ENCODE data around the gene NME1. TPM values are rescaled to one million over a fixed set of nuclear protein-coding genes. Genes with fewer than 3 reads are reported as not detected.

Gene NME1
- total RNA-seq, 2 experiments from 2014 or later: 450 to 454 TPM

DNA sequence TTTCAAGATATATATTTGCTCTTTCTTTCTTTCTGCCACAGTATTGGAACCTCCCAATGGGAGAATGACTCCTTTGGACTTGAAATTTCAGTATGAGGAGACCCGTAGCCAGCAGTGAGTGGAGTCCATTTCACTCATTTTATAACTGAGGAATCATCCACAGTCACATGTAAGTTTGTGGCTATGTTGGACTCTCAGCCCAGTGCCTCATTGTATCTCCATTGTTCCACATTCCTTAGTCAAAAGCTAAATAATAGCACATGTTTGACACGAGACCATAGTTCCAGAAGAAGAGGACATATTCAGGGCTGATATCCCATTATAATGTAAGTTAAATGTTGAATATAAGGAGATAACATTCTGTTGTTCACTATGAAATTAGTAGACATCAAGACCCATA is 20.0 kb upstream of the NME1 start:
- POLR2A ChIA-PET: no interaction called here
- CTCF ChIA-PET: no interaction called here

GRCh38 chr17:51135956-51136355 is 17.4 kb upstream of the NME1 start:
- POLR2A ChIA-PET: no interaction called here
- CTCF ChIA-PET: interaction anchor here (1.2 kb wide), 1 partner anchor 9 kb away, joined by 4 read pairs; no protein-coding TSS in a partner anchor

- ChIA-PET CTCF (interaction anchor here (0.5 kb wide), 1 partner anchor 14 kb away, joined by 3 read pairs; no protein-coding TSS in a partner anchor), POLR2A (no interaction called here)
Observed at GRCh38 chr17:51142597-51142996, 10.8 kb upstream of the NME1 start.

DNA sequence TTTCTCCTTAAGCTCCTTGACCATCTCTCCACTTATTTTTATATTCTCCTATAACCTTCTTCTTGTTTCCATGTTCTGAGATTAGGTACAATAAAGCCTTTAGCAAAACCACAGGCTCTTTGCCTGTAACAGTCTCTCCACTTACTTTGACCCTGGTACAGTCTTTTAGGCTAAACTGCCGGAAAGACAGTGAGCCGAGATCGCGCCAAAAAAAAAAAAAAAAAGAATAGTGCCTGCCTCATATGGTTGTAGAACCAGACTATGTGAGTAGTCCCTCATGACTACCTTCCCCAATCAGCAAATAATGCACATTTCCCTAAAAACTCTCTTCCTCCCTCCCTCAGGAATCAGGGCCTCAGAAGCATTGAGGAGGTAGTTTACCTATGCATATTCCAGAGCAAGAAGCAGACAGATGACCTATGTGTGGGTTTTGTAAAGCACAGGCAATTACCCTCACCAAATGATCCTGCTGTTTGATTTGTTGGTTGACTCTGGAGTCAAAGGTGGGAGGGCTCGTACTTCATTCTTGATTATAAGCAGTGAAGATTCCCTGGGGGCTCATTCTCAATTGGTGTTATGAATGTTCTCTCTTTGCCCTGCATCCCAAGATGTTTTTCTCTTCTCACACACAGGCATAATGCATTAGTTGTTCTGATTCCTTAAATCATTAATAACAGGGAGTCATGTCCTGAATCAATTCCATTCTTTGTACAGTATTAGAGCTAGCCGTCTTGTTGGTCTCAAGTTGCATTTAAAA is 8.9 kb upstream of the NME1 start:
- POLR2A ChIA-PET: interaction anchor here (0.7 kb wide), 1 partner anchor 24 kb away, joined by 5 read pairs; no protein-coding TSS in a partner anchor
- CTCF ChIA-PET: interaction anchor here (0.7 to 1.1 kb wide), 2 partner anchors 9 to 166 kb away, joined by 3 to 4 read pairs; no protein-coding TSS in a partner anchor

GRCh38 chr17:51147650-51148049 is 5.7 kb upstream of the NME1 start:
- ChIA-PET POLR2A (no interaction called here), CTCF (interaction anchor here (0.6 to 0.7 kb wide), 2 partner anchors 45 to 149 kb away, joined by 3 read pairs; no protein-coding TSS in a partner anchor)

GRCh38 chr17:51149163-51149562 is 4.2 kb upstream of the NME1 start:
- CTCF ChIA-PET: interaction anchor here (0.7 kb wide), 2 partner anchors 24 to 84 kb away, joined by 3 to 5 read pairs; no protein-coding TSS in a partner anchor
- POLR2A ChIA-PET: no interaction called here

DNA sequence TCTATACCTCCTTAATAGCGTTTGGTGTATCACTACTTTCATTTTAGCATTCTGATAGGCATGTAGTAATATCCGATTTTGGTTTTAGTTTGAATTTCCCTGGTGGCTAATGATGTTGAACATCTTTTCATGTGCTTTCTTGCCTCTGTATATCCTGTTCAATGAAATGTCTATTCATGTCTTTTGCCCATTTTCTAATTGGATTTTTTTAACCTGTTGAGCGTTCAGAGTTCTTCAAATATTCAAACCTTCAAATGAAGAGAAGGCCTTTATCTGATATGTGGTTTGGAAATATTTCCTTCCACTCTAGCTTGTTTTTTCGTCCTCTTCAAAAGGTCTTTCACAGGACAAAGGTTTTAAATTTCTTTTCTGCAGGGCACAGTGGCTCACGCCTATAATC is 2.4 kb upstream of the NME1 start:
- ChIA-PET POLR2A (no interaction called here), CTCF (interaction anchor here (0.7 to 1.4 kb wide), 2 partner anchors 149 to 349 kb away, joined by 3 read pairs; no protein-coding TSS in a partner anchor)

GRCh38 chr17:51152766-51153209 is 571 bp upstream of the NME1 start:
- POLR2A ChIA-PET: interaction anchor here (0.6 to 1.4 kb wide), 9 partner anchors 10 to 287 kb away, joined by 3 to 11 read pairs (median 5); partner anchors contain the start of genes NME2, SPAG9 and TOB1
- CTCF ChIA-PET: interaction anchor here (0.8 to 1.8 kb wide), 12 partner anchors 9 to 285 kb away, joined by 3 to 25 read pairs (median 4); no protein-coding TSS in a partner anchor

DNA sequence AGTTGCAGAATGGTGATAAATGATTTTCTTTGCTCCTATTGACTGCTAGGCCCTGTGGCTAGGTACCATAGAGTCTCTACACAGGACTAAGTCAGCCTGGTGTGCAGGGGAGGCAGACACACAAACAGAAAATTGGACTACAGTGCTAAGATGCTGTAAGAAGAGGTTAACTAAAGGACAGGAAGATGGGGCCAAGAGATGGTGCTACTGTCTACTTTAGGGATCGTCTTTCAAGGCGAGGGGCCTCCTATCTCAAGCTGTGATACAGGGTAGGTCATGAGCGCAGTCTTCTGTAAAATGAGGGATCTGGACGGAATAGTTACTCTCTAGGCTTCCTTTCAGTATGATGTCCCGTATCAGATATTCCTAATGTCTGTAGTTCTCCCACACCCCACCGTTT is 817 bp downstream of the NME1 start:
- ChIA-PET CTCF (interaction anchor here (0.7 to 2.1 kb wide), 3 partner anchors 11 to 153 kb away, joined by 3 to 13 read pairs (median 4); partner anchors contain the start of gene NME2), POLR2A (interaction anchor here (1.3 to 1.4 kb wide), 2 partner anchors 8 to 152 kb away, joined by 5 read pairs; no protein-coding TSS in a partner anchor)

GRCh38 chr17:51155416-51155815 is 2.1 kb downstream of the NME1 start:
- POLR2A ChIA-PET: interaction anchor here (0.5 kb wide), 1 partner anchor 122 kb away, joined by 3 read pairs; no protein-coding TSS in a partner anchor
- CTCF ChIA-PET: no interaction called here

GRCh38 chr17:51159604-51160003 is 6.2 kb downstream of the NME1 start:
- ChIA-PET POLR2A (no interaction called here), CTCF (interaction anchor here (1.1 kb wide), 1 partner anchor 160 kb away, joined by 3 read pairs; no protein-coding TSS in a partner anchor)

GRCh38 chr17:51161541-51161940 is 8.2 kb downstream of the NME1 start:
- ChIA-PET CTCF (interaction anchor here (0.9 kb wide), 1 partner anchor 8 kb away, joined by 5 read pairs; the partner anchor contains the start of gene NME1), POLR2A (interaction anchor here (1.4 kb wide), 1 partner anchor 8 kb away, joined by 5 read pairs; the partner anchor contains the start of gene NME1)

- ChIA-PET CTCF (interaction anchor here (0.6 to 2.5 kb wide), 2 partner anchors 11 to 53 kb away, joined by 4 to 13 read pairs; partner anchors contain the start of gene NME1), POLR2A (interaction anchor here (1.8 kb wide), 1 partner anchor 12 kb away, joined by 10 read pairs; the partner anchor contains the start of gene NME1)
Observed at GRCh38 chr17:51164911-51165679, 11.7 kb downstream of the NME1 start.

- ChIA-PET POLR2A (interaction anchor here (1.8 kb wide), 1 partner anchor 12 kb away, joined by 10 read pairs; the partner anchor contains the start of gene NME1), CTCF (interaction anchor here (0.6 to 2.5 kb wide), 2 partner anchors 12 to 53 kb away, joined by 4 to 13 read pairs; partner anchors contain the start of gene NME1)
Observed at GRCh38 chr17:51165680-51166197, 12.4 kb downstream of the NME1 start.

DNA sequence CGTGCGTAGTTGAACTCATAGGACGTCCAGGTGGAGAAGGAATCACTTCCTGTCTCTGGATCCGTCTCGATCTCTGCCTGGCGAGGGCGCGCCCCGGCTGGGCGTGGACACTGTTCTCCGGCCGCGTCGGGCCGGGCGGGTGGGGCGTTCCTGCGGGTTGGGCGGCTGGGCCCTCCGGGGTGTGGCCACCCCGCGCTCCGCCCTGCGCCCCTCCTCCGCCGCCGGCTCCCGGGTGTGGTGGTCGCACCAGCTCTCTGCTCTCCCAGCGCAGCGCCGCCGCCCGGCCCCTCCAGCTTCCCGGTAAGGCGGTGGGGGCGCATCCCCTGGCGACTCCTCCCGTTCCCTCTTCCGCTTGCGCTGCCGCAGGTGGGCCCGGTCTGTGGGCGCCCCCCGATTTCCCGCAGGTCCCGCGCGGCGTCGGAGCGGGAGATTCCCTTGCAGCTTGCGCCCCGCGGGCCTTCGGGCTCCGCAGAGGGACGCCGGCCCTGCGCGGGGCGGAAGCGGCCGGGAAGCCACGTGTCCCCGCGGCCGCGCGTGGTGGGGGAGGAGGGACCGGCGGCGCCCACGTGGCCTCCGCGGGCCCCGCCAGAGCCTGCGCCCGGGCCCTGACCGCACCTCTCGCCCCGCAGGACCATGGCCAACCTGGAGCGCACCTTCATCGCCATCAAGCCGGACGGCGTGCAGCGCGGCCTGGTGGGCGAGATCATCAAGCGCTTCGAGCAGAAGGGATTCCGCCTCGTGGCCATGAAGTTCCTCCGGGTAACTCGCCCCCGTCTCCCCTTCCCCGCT is 13.0 kb downstream of the NME1 start, which contains the start of gene NME2:
TSS of gene NME2 (plus strand) at position 214 of the 789 bp plus-strand sequence. CDS start at position 634, 420 bp downstream.
- POLR2A ChIA-PET: interaction anchor here (0.5 to 1.8 kb wide), 2 partner anchors 13 to 40 kb away, joined by 7 to 10 read pairs; partner anchors contain the start of gene NME1

DNA sequence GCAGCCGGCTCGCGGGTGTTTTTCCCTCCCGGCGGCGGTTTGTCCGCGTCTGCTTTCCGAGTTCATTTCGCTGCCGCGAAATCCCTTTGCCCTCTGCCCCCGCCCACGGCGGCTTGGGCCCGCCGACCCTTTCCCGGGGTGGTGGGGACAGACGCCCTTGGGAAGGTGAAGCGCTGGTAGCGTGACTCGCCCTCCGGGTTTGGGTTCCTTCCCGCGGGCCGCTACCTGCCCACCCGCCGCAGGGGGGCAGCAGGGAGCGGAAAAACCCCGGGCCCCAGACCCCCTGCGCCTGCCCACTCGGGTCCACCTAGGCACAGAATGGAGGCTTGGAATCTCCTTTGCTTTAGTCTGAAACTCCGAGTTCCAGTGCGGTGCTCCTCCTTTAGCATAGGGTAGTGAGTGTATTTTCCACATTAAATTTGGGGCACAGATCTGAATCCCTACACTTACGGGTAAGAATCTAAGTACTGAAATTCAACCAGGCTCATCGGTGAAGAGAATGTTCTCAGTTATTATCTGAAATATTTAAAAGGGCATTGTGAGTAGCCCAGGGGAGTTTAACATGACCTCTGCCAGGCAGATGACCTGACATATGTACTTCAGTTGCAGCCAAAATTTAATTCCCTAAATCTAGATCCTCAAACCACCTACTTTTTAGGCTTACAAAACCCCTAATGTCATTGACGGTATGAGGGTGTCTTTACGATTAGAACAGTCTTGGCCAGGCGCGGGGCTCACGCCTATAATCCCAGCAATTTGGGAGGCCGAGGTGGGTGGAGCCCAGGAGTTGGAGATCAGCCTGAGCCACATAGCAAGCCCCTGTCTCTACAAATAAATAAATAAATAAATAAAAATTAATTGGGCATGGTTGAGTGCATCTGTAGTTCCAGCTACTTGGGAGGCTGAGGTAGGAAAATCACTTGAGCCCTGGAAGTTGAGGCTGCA is 13.9 kb downstream of the NME1 start:
- CTCF ChIA-PET: interaction anchor here (1.0 to 2.5 kb wide), 2 partner anchors 13 to 14 kb away, joined by 3 to 13 read pairs; partner anchors contain the start of gene NME1
- POLR2A ChIA-PET: interaction anchor here (0.5 to 0.7 kb wide), 2 partner anchors 41 to 193 kb away, joined by 3 to 7 read pairs; no protein-coding TSS in a partner anchor

More for the DNA sequence above, 13.0 kb downstream of the NME1 start, which contains the start of gene NME2:
- CTCF ChIA-PET: interaction anchor here (2.5 kb wide), 1 partner anchor 12 kb away, joined by 13 read pairs; the partner anchor contains the start of gene NME1

- CTCF ChIA-PET: no interaction called here
Observed at GRCh38 chr17:51169340-51169739, 16.0 kb downstream of the NME1 start.

More at GRCh38 chr17:51169340-51169739, 16.0 kb downstream of the NME1 start:
- POLR2A ChIA-PET: no interaction called here

Data from activated CD8-positive, alpha-beta memory T cell treated with anti-CD3 and anti-CD28 coated beads for 36 hours (primary cell).